Measurements from ENCODE around the gene LONP2.
A peak's percentile ranks its signal among the peaks of the same experiment; 100 is the strongest.
"Not testable (repeated sequence)": the region's sequence is repeated elsewhere in the genome, so short reads cannot be mapped to it uniquely, and the experiment has no call there.

LONP2 gene

GRCh38 chr16:48370668-48371392 lies 126.7 kb downstream of the LONP2 start:
- not testable (repeated sequence) for DNase-seq (ENCODE audit: low spot score)

- no peak for DNase-seq (ENCODE audit: low spot score)
Measured at GRCh38 chr16:48371393-48371780, 127.3 kb downstream of the LONP2 start.

GRCh38 chr16:48372744-48373143 lies 128.6 kb downstream of the LONP2 start:
- no peak for DNase-seq (ENCODE audit: low spot score)

DNA sequence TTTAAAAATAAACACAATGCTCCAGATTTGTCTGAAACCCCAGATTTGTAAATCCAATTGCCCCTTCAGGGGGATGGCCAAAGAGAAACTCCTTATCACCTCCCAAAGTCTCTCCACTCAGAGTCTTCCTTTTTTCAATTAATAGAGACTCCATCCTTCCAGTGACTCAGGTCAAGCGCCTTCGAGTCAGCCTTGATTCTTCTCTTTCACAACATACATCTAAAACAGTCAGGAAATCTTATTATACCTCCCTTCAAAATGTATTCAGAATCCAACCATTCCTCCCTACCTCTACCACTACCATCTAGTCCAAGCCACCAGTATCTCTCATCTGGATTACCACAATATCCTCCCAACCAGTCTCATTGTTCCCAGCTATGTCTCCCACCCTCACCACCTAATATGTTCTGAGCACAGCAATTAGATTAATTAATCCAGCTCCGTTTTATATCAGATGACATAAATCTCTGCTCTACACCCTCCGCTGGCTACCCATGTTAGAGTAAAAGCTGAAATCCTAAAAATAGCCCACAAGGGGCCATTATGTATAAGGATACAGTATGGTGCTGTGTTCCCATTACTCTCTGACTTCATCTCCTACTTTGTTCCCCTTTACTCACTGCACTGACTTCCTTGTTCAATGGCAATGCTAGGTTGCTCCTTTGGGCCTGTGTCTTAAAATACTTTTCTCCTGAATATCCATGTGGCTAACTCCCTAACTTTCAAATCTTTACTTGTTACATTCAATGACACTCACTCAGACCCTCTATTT lies 129.3 kb downstream of the LONP2 start:
- DNase-seq (ENCODE audit: low spot score) = no peak

GRCh38 chr16:48374255-48374654 lies 130.2 kb downstream of the LONP2 start:
- no peak for DNase-seq (ENCODE audit: low spot score)

GRCh38 chr16:48377301-48377700 lies 133.2 kb downstream of the LONP2 start:
- not testable (repeated sequence) for DNase-seq (ENCODE audit: low spot score)

GRCh38 chr16:48378276-48378675 lies 134.2 kb downstream of the LONP2 start:
- no peak for DNase-seq (ENCODE audit: low spot score)

DNA sequence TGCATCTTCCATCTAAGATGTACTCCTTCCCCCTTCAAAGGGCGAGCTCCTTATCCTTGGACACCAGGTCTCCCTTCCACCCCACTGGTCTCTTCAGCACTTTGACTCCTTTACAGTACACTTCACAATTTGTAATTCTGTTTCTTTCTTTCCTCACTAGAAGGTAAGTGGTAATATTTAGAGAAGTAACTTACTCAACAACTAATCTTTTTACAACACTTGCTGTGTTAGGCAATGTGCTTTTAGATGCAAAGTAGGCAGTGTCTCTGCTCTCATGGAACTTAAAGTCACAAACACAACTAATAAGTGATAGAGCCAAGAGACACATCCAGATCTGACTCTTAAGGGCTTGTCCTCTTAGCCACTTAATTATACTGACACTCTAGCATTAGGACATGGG lies 134.7 kb downstream of the LONP2 start:
- no peak for DNase-seq (ENCODE audit: low spot score)

- DNase-seq (ENCODE audit: low spot score) = no peak
Measured at GRCh38 chr16:48381201-48381600, 137.1 kb downstream of the LONP2 start.

DNA sequence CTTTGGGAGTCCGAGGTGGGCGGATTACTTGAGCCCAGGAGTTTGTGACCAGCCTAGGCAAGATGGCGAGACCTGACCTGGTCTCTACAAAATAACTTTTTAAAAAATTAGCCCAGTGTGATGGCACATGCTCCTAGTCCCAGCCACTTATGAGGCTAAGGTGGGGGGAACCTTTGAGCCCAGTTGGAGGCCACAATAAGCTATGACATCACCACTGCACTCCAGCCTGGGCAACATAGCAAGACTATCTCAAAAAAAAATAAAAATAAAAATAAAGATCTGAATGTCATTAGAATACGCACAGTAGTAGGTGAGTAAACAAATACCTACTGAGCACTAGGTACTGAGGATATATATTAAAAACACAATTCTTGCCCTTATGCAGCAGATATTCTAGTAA lies 138.0 kb downstream of the LONP2 start:
- no peak for DNase-seq (ENCODE audit: low spot score)

GRCh38 chr16:48383009-48383876 lies 139.1 kb downstream of the LONP2 start:
- DNase-seq (ENCODE audit: low spot score) = no peak

- peak; percentile 24 for DNase-seq (ENCODE audit: low spot score)
Measured at GRCh38 chr16:48383877-48384519, 139.9 kb downstream of the LONP2 start.

DNA sequence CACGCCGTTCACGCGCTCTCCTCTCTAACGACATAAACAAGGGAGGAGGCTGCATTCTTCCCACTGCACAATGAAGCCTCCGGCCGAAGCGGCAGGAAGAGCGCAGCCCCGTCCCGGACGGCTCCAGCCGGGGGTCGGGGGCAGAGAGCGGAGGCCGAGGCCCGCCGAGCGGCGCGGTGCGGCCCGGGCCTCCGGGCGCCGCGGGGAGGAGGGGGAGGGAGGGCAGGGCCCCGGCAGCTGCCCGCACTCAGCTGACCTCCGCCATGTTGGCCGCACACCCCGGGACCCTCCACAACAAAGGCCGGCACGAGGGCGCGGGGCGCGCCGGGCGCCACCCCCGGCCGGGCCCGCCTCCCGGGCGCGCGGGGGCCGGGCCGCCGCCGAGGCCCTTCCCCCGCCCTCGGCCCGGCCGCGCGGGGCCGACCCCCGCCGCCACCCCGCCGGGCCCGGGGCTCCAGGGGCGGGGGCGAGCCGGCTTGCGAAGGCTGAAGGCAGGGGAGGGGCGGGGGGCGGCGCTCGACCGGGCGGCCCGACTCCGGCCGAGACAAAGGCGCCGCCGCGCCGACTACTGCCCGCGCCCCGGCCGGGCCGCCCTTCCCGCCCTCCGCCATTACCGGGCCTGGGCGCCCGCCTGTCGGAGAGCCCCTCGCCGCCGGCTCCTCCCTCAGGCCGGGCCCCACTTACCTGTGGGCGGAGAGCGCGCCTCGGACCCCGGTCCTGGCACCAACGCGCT lies 140.6 kb downstream of the LONP2 start:
- peak; percentile 51 for DNase-seq (ENCODE audit: low spot score)

DNA sequence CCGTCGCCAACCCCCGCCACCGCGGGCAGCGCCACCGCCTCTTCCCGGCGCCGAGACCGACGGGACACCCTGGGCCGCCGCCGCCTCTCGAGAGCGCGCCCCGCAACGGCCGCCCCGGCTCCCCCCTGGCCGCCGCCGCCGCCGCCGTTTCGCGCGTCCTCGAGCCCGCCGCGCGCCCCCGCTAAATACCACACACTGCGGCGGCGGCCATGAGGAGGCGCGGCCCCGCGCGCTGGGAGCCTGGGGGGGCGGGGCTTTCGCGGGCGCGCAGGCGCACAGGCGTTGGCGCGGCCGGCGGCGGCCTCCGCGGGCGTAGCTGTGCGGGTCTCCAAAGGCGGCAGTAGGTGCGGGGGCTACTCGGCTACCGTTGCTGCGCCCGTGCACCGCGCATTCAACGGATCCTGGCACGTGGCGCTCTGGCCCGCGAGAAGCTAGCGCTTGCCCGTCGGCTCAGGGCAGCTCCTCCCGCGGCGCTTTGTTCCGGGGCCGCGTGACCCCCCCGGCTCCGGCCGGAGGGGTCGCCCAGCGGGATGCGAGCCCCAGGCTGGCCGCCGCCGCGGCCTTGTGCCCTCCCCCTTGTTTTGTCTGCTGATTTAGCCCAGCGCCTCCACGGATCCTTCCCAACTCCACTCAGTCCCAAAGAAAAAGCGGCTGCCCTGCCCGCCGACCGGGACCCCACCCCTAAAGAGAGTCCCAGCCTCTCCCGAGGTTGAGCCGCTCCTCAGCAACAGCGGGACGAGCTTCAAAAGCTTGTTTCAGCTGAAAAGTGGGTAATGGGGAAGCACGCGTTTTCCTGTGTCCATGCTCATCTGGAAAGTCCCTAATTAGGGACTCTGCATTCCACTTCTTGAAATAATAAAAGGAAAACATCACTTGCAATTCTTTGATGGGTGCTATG lies 141.4 kb downstream of the LONP2 start, which contains the start of gene SIAH1:
Gene SIAH1 (minus strand): TSS at position 161 of the 898 bp plus-strand sequence. CDS start 22,985 bp downstream, outside the sequence.
- DNase-seq (ENCODE audit: low spot score) = peak; percentile 83

DNA sequence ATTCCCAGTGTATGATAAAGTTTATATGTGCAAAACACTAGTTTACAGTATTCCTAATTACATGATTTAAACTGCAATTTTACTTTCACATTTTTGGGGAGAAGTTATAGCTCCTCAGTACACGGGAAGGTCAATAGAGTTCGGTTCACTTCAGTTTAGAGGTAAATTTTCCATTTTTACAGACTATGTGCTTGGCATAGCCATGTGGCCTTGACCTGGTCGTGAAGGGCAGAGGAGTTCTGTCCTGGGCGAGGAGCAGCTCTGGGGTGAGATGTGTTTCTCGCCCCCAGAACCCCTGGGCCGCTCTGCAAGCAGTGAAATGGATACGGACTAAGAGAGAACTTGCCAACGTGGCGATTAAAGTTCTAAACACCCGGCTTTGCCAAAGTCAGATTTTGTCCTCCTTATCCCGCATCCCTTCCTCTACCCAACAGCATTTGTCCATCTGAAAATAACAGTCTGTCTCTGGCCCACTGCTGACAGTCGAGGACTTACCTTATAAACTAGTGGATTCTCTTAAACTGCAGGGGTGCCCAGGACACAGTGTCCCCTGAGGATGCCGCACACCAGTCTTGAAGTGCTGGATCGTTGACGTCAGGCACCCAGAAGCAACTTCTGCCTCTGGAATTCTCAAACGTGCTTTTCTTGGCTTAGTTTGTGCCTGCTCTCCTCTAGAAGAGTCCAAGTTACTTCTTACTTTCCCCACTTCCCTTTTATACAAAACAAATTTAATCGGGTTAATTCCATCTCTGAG lies 142.6 kb downstream of the LONP2 start:
- DNase-seq (ENCODE audit: low spot score) = no peak

GRCh38 chr16:48392407-48392806 lies 148.3 kb downstream of the LONP2 start:
- DNase-seq (ENCODE audit: low spot score) = no peak

GRCh38 chr16:48393485-48394354 lies 149.6 kb downstream of the LONP2 start:
- DNase-seq (ENCODE audit: low spot score) = no peak

DNA sequence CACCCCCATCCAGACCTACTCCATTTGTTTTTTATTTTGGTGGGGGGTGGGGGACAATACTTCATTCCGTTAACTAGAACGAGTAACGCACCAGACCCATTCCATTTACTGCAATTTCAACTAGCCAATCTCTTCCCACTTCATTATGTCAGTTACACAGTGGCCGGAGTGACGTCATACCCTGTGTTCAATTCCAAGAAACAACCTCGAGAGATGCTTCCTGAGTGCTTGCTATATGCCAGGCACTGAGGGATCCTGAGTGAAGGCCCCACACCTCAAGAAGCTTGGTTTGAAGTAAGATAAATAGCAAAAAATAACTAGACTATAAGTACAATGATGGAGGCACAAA lies 150.2 kb downstream of the LONP2 start:
- DNase-seq (ENCODE audit: low spot score) = no peak

DNA sequence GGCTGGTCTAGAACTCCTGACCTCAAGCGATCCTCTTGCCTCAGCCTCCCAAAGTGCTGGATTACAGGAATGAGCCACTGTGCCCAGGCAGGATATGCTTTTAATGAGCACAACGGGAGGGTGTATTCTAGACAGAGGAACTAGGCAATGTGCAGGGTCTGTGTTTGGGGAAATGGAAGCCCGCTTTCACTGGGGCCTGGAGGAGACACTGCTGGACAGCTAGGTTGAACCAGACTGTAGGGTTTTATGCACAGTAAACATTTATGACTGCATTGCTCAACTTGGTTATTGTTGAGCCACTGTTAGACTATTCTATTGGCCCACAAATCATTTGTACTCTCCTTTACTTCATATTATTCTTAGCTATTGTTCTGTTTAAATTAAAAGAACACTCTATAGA lies 151.3 kb downstream of the LONP2 start:
- DNase-seq (ENCODE audit: low spot score) = no peak
